Trophoblast cell (in vitro differentiated cells and primary cell): ENCODE results near the gene MEGF6.

Experiments used
- DNase-seq, 2 donors: peaks; one replicate each; pipeline ENCODE4 v3.0.0-alpha.2; 2016
- H2AFZ ChIP-seq: 2 replicates; pipeline ENCODE4 v1.6.1; 2013; ENCODE audit warnings: low read length, moderate library complexity, mild to moderate bottlenecking; ENCODE audit not compliant: insufficient read depth, poor library complexity
- H2AK5ac ChIP-seq: 2 replicates; pipeline ENCODE4 v1.6.1; 2013; ENCODE audit warnings: mild to moderate bottlenecking, low read length
- H2BK120ac ChIP-seq: 2 replicates; pipeline ENCODE4 v1.6.1; 2013; ENCODE audit warnings: low read length, mild to moderate bottlenecking, moderate library complexity; ENCODE audit not compliant: insufficient read depth, poor library complexity
- H2BK12ac ChIP-seq: 2 replicates; pipeline ENCODE4 v1.6.1; 2013; ENCODE audit warnings: mild to moderate bottlenecking, low read length, moderate library complexity
- H2BK5ac ChIP-seq: 2 replicates; pipeline ENCODE4 v1.6.1; 2013; ENCODE audit warnings: low read length, low read depth, moderate library complexity, mild to moderate bottlenecking; ENCODE audit not compliant: poor library complexity
- H3K14ac ChIP-seq: 2 replicates; pipeline ENCODE4 v1.6.1; 2013; ENCODE audit warnings: mild to moderate bottlenecking, low read length
- H3K18ac ChIP-seq: 2 replicates; pipeline ENCODE4 v1.6.1; 2013; ENCODE audit warnings: mild to moderate bottlenecking, low read length
- H3K23ac ChIP-seq: 2 replicates; pipeline ENCODE4 v1.6.1; 2013; ENCODE audit warnings: low read length
- H3K27ac ChIP-seq: 2 replicates; pipeline ENCODE4 v1.5.1; 2013; ENCODE audit warnings: low read depth, mild to moderate bottlenecking, inconsistent platforms, low read length, moderate library complexity
- H3K27me3 ChIP-seq: 2 replicates; pipeline ENCODE4 v1.6.1; 2013; ENCODE audit warnings: inconsistent platforms, mild to moderate bottlenecking, low read length, moderate library complexity; ENCODE audit not compliant: insufficient read depth
- H3K36me3 ChIP-seq, 2 experiments: 1 replicate in 1 of 2; 2 replicates in 1 of 2; pipeline ENCODE4 v1.6.1; 2013; ENCODE audit warnings: low read length in 2 of 2, mild to moderate bottlenecking in 2 of 2, moderate library complexity in 1 of 2; ENCODE audit not compliant: insufficient read depth in 2 of 2, control insufficient read depth in 1 of 2
- H3K4ac ChIP-seq: 2 replicates; pipeline ENCODE4 v1.6.1; 2013; ENCODE audit warnings: low read depth, mild to moderate bottlenecking, low read length, moderate library complexity
- H3K4me1 ChIP-seq, 2 experiments: 1 replicate in 1 of 2; 2 replicates in 1 of 2; pipeline ENCODE4 v1.6.1; 2013; ENCODE audit warnings: low read length in 2 of 2, mild to moderate bottlenecking in 2 of 2, moderate library complexity in 1 of 2; ENCODE audit not compliant: insufficient read depth in 2 of 2, control insufficient read depth in 1 of 2
- H3K4me2 ChIP-seq: 2 replicates; pipeline ENCODE4 v1.6.1; 2013; ENCODE audit warnings: inconsistent platforms, mild to moderate bottlenecking, low read length, moderate library complexity
- H3K4me3 ChIP-seq: 2 replicates; pipeline ENCODE4 v1.5.1; 2013; ENCODE audit warnings: mild to moderate bottlenecking, low read depth, low read length, inconsistent platforms
- H3K79me1 ChIP-seq: one replicate; pipeline ENCODE4 v1.6.1; 2013; ENCODE audit warnings: low read length
- H3K79me2 ChIP-seq: 2 replicates; pipeline ENCODE4 v1.6.1; 2013; ENCODE audit warnings: low read length, mild to moderate bottlenecking; ENCODE audit not compliant: control insufficient read depth, insufficient read depth, poor library complexity
- H3K9ac ChIP-seq: 2 replicates; pipeline ENCODE4 v1.6.1; 2013; ENCODE audit warnings: mild to moderate bottlenecking, low read length
- H3K9me3 ChIP-seq: 2 replicates; pipeline ENCODE4 v1.6.1; 2013; ENCODE audit warnings: low read depth, mild to moderate bottlenecking, control low read depth, inconsistent platforms, low read length; ENCODE audit not compliant: insufficient read depth
- H4K12ac ChIP-seq: 2 replicates; pipeline ENCODE4 v1.6.1; 2013; ENCODE audit warnings: low read depth, mild to moderate bottlenecking, low read length, moderate library complexity
- H4K8ac ChIP-seq: 2 replicates; pipeline ENCODE4 v1.6.1; 2013; ENCODE audit warnings: low read depth, mild to moderate bottlenecking, low read length, moderate library complexity
- H4K91ac ChIP-seq: one replicate; pipeline ENCODE4 v1.6.1; 2013; ENCODE audit warnings: low read depth, mild to moderate bottlenecking, low read length, moderate library complexity
- WGBS: extraction: QIAGEN DNeasy Blood & Tissue Kit; methylation state at CpG from one replicate; pipeline ENCODE4 v1.1.7; 2013; ENCODE audit warnings: missing lambda C conversion rate; ENCODE audit not compliant: insufficient read length, insufficient coverage; ENCODE audit errors: extremely low coverage; 5-methylcytosine and 5-hydroxymethylcytosine counted together

Gene MEGF6

DNA sequence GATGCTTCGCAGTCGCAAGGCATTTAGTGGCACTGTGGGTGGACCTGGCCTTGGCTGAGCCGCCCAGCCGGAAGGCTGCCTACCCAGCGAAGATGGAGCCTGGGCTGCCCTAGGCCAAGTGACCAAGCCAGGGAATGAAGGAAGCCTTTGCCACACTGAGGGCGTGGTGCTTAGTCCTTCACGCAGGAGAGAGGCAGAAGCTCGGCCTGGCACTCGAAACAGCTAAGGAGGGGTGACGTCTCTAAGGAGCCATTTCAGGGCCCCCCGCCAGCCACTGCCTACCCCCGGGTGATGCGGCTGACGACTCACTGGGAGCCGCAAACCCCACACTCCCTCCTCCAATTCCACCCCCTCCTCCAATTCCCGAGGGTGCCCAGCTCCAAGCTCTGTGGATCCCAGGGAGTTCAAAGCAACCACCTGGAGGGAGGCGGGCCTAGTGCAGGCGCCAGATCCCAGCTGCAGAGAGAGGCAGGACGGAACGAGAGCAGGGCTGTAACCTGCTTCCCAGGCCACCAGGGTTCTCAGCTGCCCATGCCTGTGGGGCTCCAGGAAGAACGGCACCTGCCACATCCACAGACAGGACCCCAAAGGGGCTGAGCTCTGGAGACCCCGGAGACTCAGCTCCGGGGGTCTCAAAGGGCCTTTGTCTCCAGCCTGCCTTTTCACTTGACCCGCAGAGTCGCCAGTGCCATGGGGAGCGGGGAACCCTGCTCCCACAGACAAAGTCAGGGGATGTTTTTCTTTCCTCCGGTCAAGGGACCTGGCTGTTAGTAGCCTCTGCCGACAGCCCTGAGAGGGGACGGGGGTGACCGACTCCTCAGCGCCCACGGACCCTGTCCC, 81.0 kb downstream of the MEGF6 start:
- Histone ChIP-seq H3K4me3 (peak overlapping the region; percentile 79), H3K27me3 (no peaks in the 10 kb centered on the region), H3K4me1 (peaks cover 11 to 16% of the 10 kb centered on the region in 2 experiments), H2BK120ac (no peak overlapping the region), H2BK12ac (no peak overlapping the region), H4K8ac (peak overlapping the region; percentile 85), H3K79me2 (peaks cover 3% of the 10 kb centered on the region), H2AFZ (peak overlapping the region; percentile 76), H4K91ac (peak overlapping the region; percentile 91), H4K12ac (peak overlapping the region; percentile 80), H3K9me3 (peaks cover 3% of the 10 kb centered on the region), H3K4me2 (peak overlapping the region; percentile 89), H2BK5ac (no peak overlapping the region), H3K14ac (peak overlapping the region; percentile 94), H2AK5ac (no peak overlapping the region), H3K9ac (peak overlapping the region; percentile 71), H3K79me1 (peaks cover 5% of the 10 kb centered on the region), H3K4ac (peak overlapping the region; percentile 57), H3K18ac (no peak overlapping the region), H3K36me3 (no peaks in the 10 kb centered on the region), H3K27ac (no peak overlapping the region), H3K23ac (no peak overlapping the region)
- DNase-seq = peak in 1 of 2 donors; percentile 10
- WGBS = no CpG with 5 or more reads among the region's 32 CpGs

DNA sequence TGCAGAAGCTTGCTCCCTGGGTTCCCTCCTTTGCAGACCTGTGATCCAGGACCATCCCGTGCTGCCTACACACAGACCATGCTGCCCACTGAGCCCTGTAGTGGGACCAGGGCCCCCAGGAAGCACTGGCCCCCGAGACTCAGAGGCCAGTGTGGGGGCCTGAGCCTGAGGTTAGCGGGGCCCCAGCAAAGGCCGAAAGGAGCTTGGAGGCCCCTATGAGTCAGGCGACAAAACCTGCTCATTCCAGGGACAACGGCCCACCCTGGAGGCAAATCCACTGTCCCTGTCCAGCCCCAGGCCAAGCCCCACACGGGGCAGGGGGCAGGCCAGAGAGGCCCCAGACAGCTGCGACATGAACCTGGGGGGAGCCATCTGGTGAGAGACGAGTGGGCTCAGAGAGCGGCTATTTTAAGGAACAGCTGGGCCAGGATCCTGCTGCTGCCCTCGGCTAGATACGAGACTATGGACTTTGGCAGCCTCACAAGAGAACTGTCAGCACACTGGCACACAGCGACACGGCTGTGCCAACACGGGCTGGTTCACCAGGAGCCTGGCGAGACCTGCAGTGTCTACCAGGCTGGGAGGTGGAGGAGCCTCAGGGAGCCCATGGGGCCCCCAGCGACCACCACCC, 82.1 kb downstream of the MEGF6 start:
- Histone ChIP-seq H3K9me3 (peaks cover 3% of the 10 kb centered on the region), H2BK12ac (no peak overlapping the region), H2AK5ac (no peak overlapping the region), H3K27me3 (no peaks in the 10 kb centered on the region), H4K8ac (no peak overlapping the region), H3K4me1 (peaks cover 11 to 16% of the 10 kb centered on the region in 2 experiments), H4K91ac (no peak overlapping the region), H3K36me3 (no peaks in the 10 kb centered on the region), H3K9ac (no peak overlapping the region), H3K4me2 (no peak overlapping the region), H2AFZ (no peak overlapping the region), H4K12ac (no peak overlapping the region), H3K79me1 (peaks cover 5% of the 10 kb centered on the region), H3K18ac (no peak overlapping the region), H3K23ac (no peak overlapping the region), H3K4me3 (no peak overlapping the region), H2BK5ac (no peak overlapping the region), H3K27ac (no peak overlapping the region), H3K79me2 (peaks cover 3% of the 10 kb centered on the region), H3K14ac (no peak overlapping the region), H3K4ac (no peak overlapping the region), H2BK120ac (no peak overlapping the region)
- DNase-seq = peak in 1 of 2 donors; percentile 25
- no CpG with 5 or more reads among the region's 17 CpGs for WGBS

DNA sequence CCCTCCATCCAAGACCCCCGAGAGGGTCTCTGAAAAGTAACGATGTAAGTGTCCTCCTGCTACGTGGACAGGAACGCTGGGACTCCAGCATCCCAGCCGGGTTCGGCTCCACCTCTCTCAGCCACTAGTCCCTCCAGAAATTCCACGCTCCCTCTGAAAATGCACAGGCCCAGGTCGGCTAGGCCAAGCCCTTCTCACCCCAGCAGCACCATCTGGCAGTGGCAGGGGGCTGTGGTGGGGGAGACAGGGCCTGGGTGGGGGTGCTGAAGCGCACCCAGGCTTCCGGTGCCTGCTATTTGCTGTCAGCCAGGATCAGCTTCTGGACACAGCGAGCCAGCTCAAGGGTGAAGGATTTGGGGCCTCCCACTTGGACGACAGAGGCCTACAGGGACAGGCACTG, 83.5 kb downstream of the MEGF6 start:
- WGBS = no CpG with 5 or more reads among the region's 12 CpGs
- Histone ChIP-seq H3K27me3 (no peaks in the 10 kb centered on the region), H3K4me1 (peaks cover 11 to 16% of the 10 kb centered on the region in 2 experiments), H3K36me3 (no peaks in the 10 kb centered on the region), H3K79me1 (peaks cover 5% of the 10 kb centered on the region), H3K79me2 (peaks cover 3% of the 10 kb centered on the region), H2BK12ac (no peak overlapping the region), H3K14ac (no peak overlapping the region), H2BK5ac (no peak overlapping the region), H3K4me2 (no peak overlapping the region), H3K18ac (no peak overlapping the region), H4K8ac (no peak overlapping the region), H4K12ac (no peak overlapping the region), H2BK120ac (no peak overlapping the region), H2AFZ (no peak overlapping the region), H3K27ac (no peak overlapping the region), H3K9me3 (no peaks in the 10 kb centered on the region), H2AK5ac (no peak overlapping the region), H3K4me3 (no peak overlapping the region), H4K91ac (no peak overlapping the region), H3K23ac (no peak overlapping the region), H3K4ac (no peak overlapping the region), H3K9ac (no peak overlapping the region)
- DNase-seq = no peak

DNA sequence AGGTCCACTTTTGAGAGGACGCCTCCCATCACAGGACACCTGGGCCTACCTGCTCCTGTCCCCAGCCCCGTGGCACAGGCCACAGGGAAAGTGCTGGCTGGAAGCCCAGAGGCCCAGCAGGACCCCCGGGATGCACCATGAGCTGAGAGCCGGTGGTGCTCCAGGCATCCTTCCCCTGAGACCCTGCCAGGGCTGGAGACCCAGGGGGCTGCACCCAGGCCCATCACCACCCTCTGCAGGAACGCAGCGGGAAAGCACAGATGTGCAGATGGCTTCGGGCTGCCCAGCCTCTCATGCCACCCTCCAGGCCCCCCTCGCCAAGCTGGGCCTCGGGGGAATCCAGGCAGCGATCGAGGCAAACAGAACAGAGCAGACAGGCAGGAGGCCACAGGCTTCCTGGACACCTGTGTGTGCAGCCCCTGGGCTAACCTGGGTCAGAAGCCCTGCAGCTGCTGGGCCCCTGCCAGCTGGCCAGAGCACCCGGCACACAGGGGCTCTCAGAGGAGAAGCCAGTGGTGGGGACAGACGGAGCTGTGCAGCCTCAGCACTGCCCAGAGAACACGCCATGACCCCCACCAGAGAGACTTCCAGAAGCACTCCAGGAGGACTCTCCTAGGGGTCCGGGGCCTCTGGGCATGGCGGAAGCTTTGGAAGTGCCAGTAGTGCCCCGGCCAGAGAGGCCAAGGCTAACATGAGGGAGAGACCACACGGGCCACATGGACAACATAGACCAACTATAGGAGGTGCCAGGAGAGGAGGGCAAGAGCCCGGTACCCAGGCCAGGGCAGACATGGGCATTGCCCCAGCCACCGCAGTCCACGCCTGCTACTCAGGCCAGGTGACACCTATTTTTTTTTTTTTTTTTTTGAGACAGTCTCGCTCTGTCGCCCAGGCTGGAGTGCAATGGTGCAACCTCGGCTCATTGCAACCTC, 85.5 kb downstream of the MEGF6 start:
- H2AK5ac ChIP-seq = no peak overlapping the region
- H3K4me3 ChIP-seq = no peak overlapping the region
- no peak overlapping the region for H3K27ac ChIP-seq
- no peak overlapping the region for H2BK5ac ChIP-seq
- no peak overlapping the region for H4K12ac ChIP-seq
- no peak overlapping the region for H2BK120ac ChIP-seq
- no peak overlapping the region for H3K9ac ChIP-seq
- no peak overlapping the region for H4K91ac ChIP-seq
- WGBS = no CpG with 5 or more reads among the region's 24 CpGs
- no peaks in the 10 kb centered on the region for H3K79me2 ChIP-seq
- no peaks in the 10 kb centered on the region for H3K36me3 ChIP-seq
- H3K4me2 ChIP-seq = no peak overlapping the region
- peaks cover 9 to 10% of the 10 kb centered on the region in 2 experiments for H3K4me1 ChIP-seq
- no peaks in the 10 kb centered on the region for H3K27me3 ChIP-seq
- no peaks in the 10 kb centered on the region for H3K9me3 ChIP-seq
- H3K23ac ChIP-seq = no peak overlapping the region
- no peak overlapping the region for H4K8ac ChIP-seq
- no peak overlapping the region for H3K14ac ChIP-seq
- no peak overlapping the region for H3K4ac ChIP-seq
- H3K79me1 ChIP-seq = peaks cover 2% of the 10 kb centered on the region
- H2BK12ac ChIP-seq = no peak overlapping the region
- no peak overlapping the region for H3K18ac ChIP-seq
- no peak overlapping the region for H2AFZ ChIP-seq
- no peak for DNase-seq
